Fibroblast of the aortic adventitia (primary cell): ENCODE results near the gene GLYR1. TPM values are rescaled to one million over a fixed set of nuclear protein-coding genes. Genes with fewer than 3 reads are reported as not detected.

Experiments
- DNase-seq: peaks from one replicate; pipeline ENCODE4 v3.0.0-alpha.2; 2010; ENCODE audit warnings: low read depth
- H3K4me3 ChIP-seq: 2 replicates; pipeline ENCODE4 v1.5.1; 2011; ENCODE audit warnings: low read depth, mild to moderate bottlenecking, control low read depth, low read length, moderate library complexity
- small RNA-seq: library from RNA; depleted of rRNA; stranded (forward); fragments of <200 nt; gene quantifications from one replicate; pipeline ENCODE3, GENCODE V24; 2012
- total RNA-seq: library from RNA; depleted of rRNA; stranded (reverse); fragments of >200 nt; gene quantifications from 2 replicates; pipeline ENCODE4 v1.2.3, GENCODE V29; 2012; ENCODE audit warnings: low replicate concordance
- TF ChIP-seq, protein P1 (sequence below): IDR thresholded peaks from 2 replicates; pipeline ENCODE4 v1.5.1; 2011; ENCODE audit warnings: mild to moderate bottlenecking, low read length, control low read depth, inconsistent platforms; ENCODE audit not compliant: insufficient read depth

The GLYR1 gene
- total RNA-seq, 1 donor = 55.0 TPM

DNA sequence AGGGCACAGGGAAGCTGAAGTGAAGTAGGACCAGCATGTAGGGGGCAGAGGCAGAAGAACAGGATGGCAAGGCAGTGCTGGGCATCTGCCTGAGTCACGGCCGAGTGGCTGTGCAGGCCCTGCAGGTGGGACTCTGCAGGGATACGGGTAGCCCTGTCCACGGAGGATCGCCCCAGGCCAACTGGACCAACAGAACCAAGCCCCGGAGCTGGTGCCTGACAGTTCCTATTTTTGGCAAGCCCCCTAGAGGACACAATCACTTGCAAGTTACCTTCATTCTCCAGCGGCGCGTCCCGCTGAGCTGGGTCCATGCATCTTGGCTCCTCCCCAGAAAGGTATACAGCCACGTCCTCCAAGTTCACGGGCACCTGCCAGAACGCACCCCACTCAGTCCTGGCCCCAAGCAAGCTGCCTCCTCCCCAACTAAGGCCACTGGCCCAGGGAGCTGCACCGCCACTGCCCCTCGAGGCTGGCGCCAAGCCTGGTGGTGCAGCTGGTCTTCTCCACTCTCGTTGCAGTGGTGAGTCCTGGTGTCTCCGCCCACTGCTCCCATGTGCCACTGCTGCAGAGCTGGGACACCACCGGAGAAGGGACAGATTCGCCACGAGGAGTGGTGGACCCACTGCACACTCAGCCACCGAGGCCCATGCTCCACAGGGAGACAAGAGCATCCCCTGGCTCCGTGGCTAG, 86.7 kb downstream of the GLYR1 start:
- no peak for DNase-seq
- H3K4me3 ChIP-seq = no peak overlapping the region
- TF ChIP-seq, protein P1, sequence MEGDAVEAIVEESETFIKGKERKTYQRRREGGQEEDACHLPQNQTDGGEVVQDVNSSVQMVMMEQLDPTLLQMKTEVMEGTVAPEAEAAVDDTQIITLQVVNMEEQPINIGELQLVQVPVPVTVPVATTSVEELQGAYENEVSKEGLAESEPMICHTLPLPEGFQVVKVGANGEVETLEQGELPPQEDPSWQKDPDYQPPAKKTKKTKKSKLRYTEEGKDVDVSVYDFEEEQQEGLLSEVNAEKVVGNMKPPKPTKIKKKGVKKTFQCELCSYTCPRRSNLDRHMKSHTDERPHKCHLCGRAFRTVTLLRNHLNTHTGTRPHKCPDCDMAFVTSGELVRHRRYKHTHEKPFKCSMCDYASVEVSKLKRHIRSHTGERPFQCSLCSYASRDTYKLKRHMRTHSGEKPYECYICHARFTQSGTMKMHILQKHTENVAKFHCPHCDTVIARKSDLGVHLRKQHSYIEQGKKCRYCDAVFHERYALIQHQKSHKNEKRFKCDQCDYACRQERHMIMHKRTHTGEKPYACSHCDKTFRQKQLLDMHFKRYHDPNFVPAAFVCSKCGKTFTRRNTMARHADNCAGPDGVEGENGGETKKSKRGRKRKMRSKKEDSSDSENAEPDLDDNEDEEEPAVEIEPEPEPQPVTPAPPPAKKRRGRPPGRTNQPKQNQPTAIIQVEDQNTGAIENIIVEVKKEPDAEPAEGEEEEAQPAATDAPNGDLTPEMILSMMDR = no peak

DNA sequence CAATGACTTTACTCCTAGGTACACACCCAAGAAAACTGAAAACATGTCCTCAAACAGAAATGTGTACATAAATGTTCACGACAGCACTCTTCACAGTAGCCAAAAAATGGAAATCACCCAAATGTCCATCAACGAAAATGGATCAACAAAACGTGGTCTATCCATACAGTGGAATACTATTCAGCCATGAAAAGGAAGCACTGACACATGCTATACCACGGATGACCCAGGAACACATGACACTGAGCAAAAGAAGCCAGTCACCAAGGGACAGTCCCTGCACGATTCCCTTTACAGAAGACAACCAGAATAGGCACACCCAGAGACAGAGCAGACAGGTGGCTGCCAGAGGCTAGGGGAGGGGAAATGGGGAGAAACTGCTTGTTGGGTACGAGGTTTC, 91.4 kb downstream of the GLYR1 start:
- H3K4me3 ChIP-seq = no peak overlapping the region
- TF ChIP-seq, protein P1 = no peak
- DNase-seq = no peak

DNA sequence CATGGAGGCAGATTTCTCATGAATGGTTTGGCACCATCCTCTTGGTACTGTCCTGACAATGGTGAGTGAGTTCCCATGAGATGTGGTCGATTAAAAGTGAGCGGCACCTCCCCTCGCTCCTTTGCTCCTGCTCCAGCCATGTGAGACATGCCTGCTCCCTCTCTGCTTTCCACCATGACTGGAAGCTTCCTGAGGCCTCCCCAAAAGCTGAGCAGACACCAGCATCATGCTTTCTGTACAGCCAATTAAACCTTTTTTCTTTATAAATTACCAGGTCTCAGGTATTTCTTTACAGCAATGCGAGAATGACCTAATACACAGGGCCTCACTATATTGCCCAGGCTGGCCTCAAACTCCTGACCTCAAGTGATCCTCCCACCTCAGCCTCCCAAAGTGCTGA, 92.2 kb downstream of the GLYR1 start:
- no peak for DNase-seq
- no peak overlapping the region for H3K4me3 ChIP-seq
- TF ChIP-seq, protein P1 = no peak

DNA sequence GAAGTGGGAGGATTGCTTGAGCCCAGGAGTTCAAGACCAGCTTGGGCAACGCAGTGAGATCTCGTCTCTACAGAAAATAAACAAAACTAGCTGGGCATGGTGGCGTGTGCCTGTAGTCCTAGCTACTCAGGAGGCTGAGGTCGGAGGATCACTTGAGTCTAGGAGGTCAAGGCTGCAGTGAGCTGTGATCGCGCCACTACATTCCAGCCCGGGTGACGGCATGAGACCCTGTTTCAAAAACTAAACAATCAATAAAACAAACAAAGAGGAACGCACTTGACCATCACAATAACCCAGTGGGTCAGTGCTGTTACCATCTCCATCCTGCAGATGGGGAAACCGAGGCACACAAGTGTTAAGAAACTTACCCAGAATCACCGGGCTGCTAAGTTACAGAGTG, 93.9 kb downstream of the GLYR1 start:
- H3K4me3 ChIP-seq = no peak overlapping the region
- TF ChIP-seq, protein P1 = no peak
- DNase-seq = no peak

Small RNA genes within 50 kb of the gene (small RNA-seq; reads per million reads assigned to genes)
- gene RF00017 = not detected

Other genes starting within 250 kb of the GLYR1 start
- gene UBALD1, start 232.4 kb downstream of the GLYR1 start, total RNA-seq = 5.2 and 7.1 TPM in 2 replicates
- 24.5 and 34.3 TPM in 2 replicates for gene MGRN1, start 222.5 kb downstream of the GLYR1 start, total RNA-seq
- gene NUDT16L1, start 153.7 kb downstream of the GLYR1 start, total RNA-seq = 15.4 and 48.3 TPM in 2 replicates
- gene ANKS3, start 113.0 kb downstream of the GLYR1 start, total RNA-seq = 22.0 and 28.2 TPM in 2 replicates
- gene DNAAF8, start 112.8 kb downstream of the GLYR1 start, total RNA-seq = 1.4 TPM in 1 of 2 replicates, not detected in the other
- 8.3 and 14.1 TPM in 2 replicates for gene ZNF500, start 80.1 kb downstream of the GLYR1 start, total RNA-seq
- gene SEPTIN12, start 58.9 kb downstream of the GLYR1 start, total RNA-seq = not detected in 2 replicates
- not detected in 2 replicates for gene SMIM22, start 51.9 kb downstream of the GLYR1 start, total RNA-seq
- gene ROGDI, start 44.7 kb downstream of the GLYR1 start, total RNA-seq = 9.1 and 14.4 TPM in 2 replicates
- 37.7 and 47.8 TPM in 2 replicates for gene UBN1, start 193 bp upstream of the GLYR1 start, total RNA-seq
- gene PPL, start 89.9 kb upstream of the GLYR1 start, total RNA-seq = 53.9 and 57.9 TPM in 2 replicates
- 1.2 and 3.0 TPM in 2 replicates for gene SEC14L5, start 111.0 kb upstream of the GLYR1 start, total RNA-seq
- 16.8 and 50.6 TPM in 2 replicates for gene NAGPA, start 186.6 kb upstream of the GLYR1 start, total RNA-seq
- 1.6 and 4.6 TPM in 2 replicates for gene C16orf89, start 218.7 kb upstream of the GLYR1 start, total RNA-seq
- gene ALG1, start 224.6 kb upstream of the GLYR1 start, total RNA-seq = 32.9 and 37.7 TPM in 2 replicates